GM20000 (cell line): ENCODE results near the gene CASP2.

ENCODE experiments used
- DNase-seq: peaks from one replicate; pipeline ENCODE4 v3.0.0; 2012; ENCODE audit warnings: low spot score
- CTCF ChIP-seq: IDR thresholded peaks from 2 replicates; pipeline ENCODE4 v1.5.1; 2012; ENCODE audit warnings: mild to moderate bottlenecking, control low read depth; ENCODE audit errors: extremely low read depth, missing control alignments

Gene CASP2

DNA sequence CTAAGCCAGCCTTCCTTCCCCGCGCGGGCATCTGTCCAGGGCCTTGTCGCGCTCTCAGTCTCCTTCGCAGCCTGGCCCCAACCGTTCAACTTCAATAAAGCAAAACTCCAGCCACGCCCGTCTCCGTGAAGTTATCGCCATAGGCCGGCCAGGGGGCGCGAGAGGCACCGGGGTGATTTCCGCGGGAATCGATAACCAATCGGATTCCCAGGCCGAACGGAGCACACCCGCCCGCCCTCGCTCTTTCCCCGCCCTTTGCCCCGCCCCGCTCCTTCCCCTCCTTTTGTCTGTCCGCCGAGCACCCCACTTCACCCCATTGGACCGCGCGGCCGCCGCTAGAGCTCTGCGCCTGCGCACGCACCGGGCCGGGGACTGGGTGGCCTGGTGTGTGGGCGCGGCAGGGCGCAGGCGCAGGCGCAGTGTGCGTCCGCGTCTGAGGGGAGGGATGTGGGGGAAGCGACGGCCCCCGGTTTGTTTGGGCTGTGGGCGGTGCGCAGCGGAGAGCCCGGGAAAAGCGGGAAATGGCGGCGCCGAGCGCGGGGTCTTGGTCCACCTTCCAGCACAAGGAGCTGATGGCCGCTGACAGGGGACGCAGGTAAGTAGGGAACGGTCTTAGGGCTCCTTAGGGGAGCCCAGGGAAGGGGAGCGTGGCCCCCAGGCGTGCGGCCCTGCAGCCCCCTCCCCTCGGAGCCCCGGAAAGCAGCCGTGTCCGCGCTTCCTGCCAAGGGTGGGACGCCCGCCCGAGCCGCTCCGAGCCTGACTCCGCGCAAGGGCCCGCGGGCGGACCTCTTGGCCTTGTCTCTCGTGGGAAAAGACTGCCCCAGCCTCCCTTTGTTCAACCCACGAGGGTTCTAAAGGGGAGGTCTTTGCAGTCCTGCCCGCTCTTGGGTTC lies at the start of gene CASP2:
CASP2 (plus strand) TSS at position 417 of the 892 bp plus-strand sequence; CDS start at position 522, 105 bp downstream.
- no peak for TF ChIP-seq CTCF
- peak; percentile 99 for DNase-seq

- no peak for DNase-seq
Observed at GRCh38 chr7:143239813-143240212, 48.3 kb upstream of the CASP2 start.

DNA sequence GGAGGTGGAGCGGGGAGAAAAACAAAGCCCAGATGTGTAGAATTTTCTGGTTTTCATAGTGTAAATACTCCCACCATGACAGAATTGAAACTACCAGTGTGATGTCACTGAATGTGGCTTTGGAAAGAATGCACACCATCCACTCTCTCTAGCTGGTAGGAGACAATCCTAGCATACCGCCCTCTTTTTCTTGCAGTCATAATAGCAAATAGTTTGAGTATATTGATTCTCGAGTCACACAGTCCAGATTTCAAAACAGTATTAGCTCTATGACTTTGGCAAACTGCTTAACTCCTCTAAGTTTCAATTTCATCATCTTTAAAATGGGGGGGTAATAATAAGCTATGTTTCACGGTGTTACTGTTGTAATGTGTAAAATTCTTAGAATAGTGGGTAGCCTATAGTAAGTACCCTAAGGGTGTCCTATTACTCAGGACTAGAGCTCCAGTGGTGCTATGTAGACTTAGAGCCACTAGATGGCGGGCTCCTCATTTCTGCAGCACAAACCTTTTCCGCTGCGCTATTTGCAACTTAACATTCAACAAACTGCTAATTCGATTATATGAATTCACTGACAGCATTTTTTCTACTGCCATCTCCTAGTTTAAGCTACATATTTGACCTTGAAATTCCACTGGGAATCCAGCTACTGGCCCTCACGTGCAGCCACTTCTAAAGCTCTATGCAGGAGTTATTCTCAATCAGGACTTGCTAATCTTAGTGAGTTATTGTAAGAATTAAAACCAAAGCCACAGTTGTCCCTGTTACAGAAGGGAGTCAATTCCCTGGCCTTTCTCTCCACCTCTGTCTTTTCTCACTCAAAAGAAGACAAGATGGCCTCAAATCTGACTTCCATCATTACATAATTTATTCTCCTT lies 47.6 kb upstream of the CASP2 start:
- peak; percentile 56 for DNase-seq
- peak; percentile 81 for TF ChIP-seq CTCF

More at GRCh38 chr7:143239813-143240212, 48.3 kb upstream of the CASP2 start:
- no peak for TF ChIP-seq CTCF

DNA sequence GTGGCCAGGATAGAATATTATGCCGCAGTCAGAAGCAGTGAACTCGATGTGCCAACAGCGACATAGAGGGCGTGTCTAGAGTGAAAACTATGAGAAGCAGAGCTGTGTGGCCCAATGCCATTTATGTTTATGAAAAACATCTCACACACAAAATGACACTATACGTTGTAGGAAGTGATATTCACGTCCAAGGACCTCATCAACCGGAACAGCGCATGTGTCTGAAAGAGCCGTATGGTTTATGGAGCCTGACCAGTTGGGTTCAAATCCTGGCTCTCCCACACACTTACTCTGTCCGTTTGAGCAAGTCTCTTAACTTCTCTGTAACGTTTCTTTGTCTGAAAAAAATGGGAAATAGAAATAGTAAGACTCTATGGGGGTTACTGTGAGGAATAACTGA lies 45.8 kb upstream of the CASP2 start:
- no peak for TF ChIP-seq CTCF

GRCh38 chr7:143243111-143243510 lies 45.0 kb upstream of the CASP2 start:
- TF ChIP-seq CTCF = no peak
- DNase-seq = no peak

More for the DNA sequence above, 45.8 kb upstream of the CASP2 start:
- DNase-seq = no peak

GRCh38 chr7:143243614-143244013 lies 44.5 kb upstream of the CASP2 start:
- no peak for TF ChIP-seq CTCF
- no peak for DNase-seq

DNA sequence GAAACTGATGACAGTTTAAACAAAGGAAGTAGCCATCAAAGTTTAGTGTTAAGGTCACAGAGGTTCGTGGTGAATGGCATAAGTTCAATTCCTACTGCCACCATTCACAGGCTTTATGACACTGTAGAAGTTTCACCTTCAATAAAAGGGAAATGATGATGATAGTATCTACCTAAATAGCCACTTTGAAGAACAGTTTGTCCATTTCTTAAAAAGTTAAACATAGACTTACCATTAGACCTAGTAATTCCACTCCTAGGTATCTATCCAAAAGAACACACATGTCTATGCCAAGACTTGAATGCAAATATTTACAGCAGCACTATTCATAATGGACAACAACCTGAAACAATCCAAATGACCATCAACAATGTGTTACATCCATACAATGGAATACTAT lies 43.8 kb upstream of the CASP2 start:
- TF ChIP-seq CTCF = no peak

More for the DNA sequence above, 43.8 kb upstream of the CASP2 start:
- DNase-seq = no peak
